ENCODE results near the gene TFCP2.
"Not testable (repeated sequence)": the region's sequence is repeated elsewhere in the genome, so short reads cannot be mapped to it uniquely, and the experiment has no call there.

DNA sequence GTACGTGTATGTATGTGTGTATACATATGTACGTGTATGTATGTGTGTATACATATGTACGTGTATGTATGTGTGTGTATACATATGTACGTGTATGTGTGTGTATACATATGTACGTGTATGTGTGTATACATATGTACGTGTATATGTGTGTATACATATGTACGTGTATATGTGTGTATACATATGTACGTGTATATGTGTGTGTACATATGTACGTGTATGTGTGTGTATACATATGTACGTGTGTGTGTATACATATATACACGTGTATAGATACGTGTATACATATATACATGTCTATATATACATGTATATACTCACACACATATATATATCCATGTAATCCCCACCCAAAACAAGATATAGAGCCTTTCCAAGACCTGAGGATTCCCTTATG, 46.9 kb upstream of the TFCP2 start:
- not testable (repeated sequence) for TF ChIP-seq ARNT (IDR thresholded peaks at IDR 0.05); ELF4 (IDR thresholded peaks at IDR 0.05); NFRKB (IDR thresholded peaks at IDR 0.05); SP1 (IDR thresholded peaks at IDR 0.05); SUZ12 (IDR thresholded peaks at IDR 0.05); FOXA1 (IDR thresholded peaks at IDR 0.05); BHLHE40 (IDR thresholded peaks at IDR 0.05; ENCODE audit: borderline replicate concordance); L3MBTL2 (conservative IDR thresholded peaks at IDR 0.05)

Data from HEK293T (cell line).